DND-41 (cell line): Measurements from ENCODE around the gene AFAP1.

Experiments used
- ATAC-seq: fragments of 200-7000 bp; cut with Tn5 transposase; 3 replicates; pipeline ENCODE4 v1.9.1; 2021; ENCODE audit warnings: low read depth; ENCODE audit not compliant: insufficient read depth
- DNase-seq: peaks from one replicate; pipeline ENCODE4 v3.0.0-alpha.2; 2020
- H2AFZ ChIP-seq: 2 replicates; pipeline ENCODE4 v1.6.0; 2012; ENCODE audit warnings: low read depth, low read length
- H3K27ac ChIP-seq: 2 replicates; pipeline ENCODE4 v1.5.1; 2012; ENCODE audit warnings: low read length, inconsistent platforms
- H3K27me3 ChIP-seq: fragments of 200-600 bp; sonication (generic); 2 replicates; pipeline ENCODE4 v1.6.0; 2012; ENCODE audit warnings: low read length, mild to moderate bottlenecking, inconsistent platforms; ENCODE audit not compliant: insufficient read depth, poor library complexity
- H3K36me3 ChIP-seq: 2 replicates; pipeline ENCODE4 v1.5.1; 2012; ENCODE audit warnings: low read length, inconsistent platforms; ENCODE audit not compliant: insufficient read depth
- H3K4me1 ChIP-seq: 2 replicates; pipeline ENCODE4 v1.5.1; 2012; ENCODE audit warnings: mild to moderate bottlenecking, low read length; ENCODE audit not compliant: insufficient read depth
- H3K4me2 ChIP-seq: 2 replicates; pipeline ENCODE4 v1.6.0; 2012; ENCODE audit warnings: mild to moderate bottlenecking, moderate library complexity, low read length, inconsistent platforms; ENCODE audit not compliant: insufficient read depth
- H3K4me3 ChIP-seq, 2 experiments: fragments of 200-600 bp in 1 of 2; shearing (Covaris generic) in 1 of 2; 2 replicates each; pipeline ENCODE4 v1.5.1; 2012 to 2016; ENCODE audit warnings: inconsistent platforms in 2 of 2, low read length in 2 of 2, mild to moderate bottlenecking in 2 of 2, low read depth in 1 of 2, moderate library complexity in 1 of 2
- H3K79me2 ChIP-seq: 2 replicates; pipeline ENCODE4 v1.6.0; 2012; ENCODE audit warnings: low read length, inconsistent platforms; ENCODE audit not compliant: insufficient read depth
- H3K9ac ChIP-seq: 2 replicates; pipeline ENCODE4 v1.6.0; 2012; ENCODE audit warnings: low read depth, mild to moderate bottlenecking, inconsistent platforms, low read length, moderate library complexity
- H3K9me3 ChIP-seq: 2 replicates; pipeline ENCODE4 v1.5.1; 2012; ENCODE audit warnings: low read length, moderate library complexity, mild to moderate bottlenecking, inconsistent platforms; ENCODE audit not compliant: insufficient read depth, severe bottlenecking
- H4K20me1 ChIP-seq: 2 replicates; pipeline ENCODE4 v1.6.0; 2012; ENCODE audit warnings: low read length; ENCODE audit not compliant: insufficient read depth
- CTCF ChIP-seq: IDR thresholded peaks from 2 replicates; pipeline ENCODE4 v1.5.1; 2012; ENCODE audit warnings: borderline replicate concordance, low read length, moderate library complexity, mild to moderate bottlenecking; ENCODE audit not compliant: poor library complexity, severe bottlenecking; ENCODE audit errors: extremely low read depth
- EZH2 ChIP-seq: IDR thresholded peaks from 3 replicates; pipeline ENCODE4 v1.6.1; 2012; ENCODE audit warnings: borderline replicate concordance, low read depth, mild to moderate bottlenecking, moderate library complexity, low read length, inconsistent platforms; ENCODE audit not compliant: severe bottlenecking

The AFAP1 gene

GRCh38 chr4:7715271-7716009 is 224.2 kb downstream of the AFAP1 start:
- Histone ChIP-seq H3K9ac (no peak overlapping the region), H3K36me3 (no peaks in the 10 kb centered on the region), H3K79me2 (no peaks in the 10 kb centered on the region), H4K20me1 (no peaks in the 10 kb centered on the region), H3K4me1 (no peaks in the 10 kb centered on the region), H3K27ac (no peak overlapping the region), H3K4me2 (no peak overlapping the region), H3K27me3 (no peaks in the 10 kb centered on the region), H3K4me3 (no peak overlapping the region), H2AFZ (no peak overlapping the region), H3K9me3 (no peaks in the 10 kb centered on the region)
- no peak for ATAC-seq
- DNase-seq, result no peak
- TF ChIP-seq EZH2 (no peak), CTCF (no peak)

- Histone ChIP-seq H3K4me3 (no peak overlapping the region), H3K27me3 (peaks cover 3% of the 10 kb centered on the region), H3K4me1 (no peaks in the 10 kb centered on the region), H4K20me1 (no peaks in the 10 kb centered on the region; the same call in 1 of the 2 replicates), H2AFZ (no peak overlapping the region), H3K79me2 (no peaks in the 10 kb centered on the region), H3K9ac (no peak overlapping the region), H3K4me2 (no peak overlapping the region), H3K36me3 (no peaks in the 10 kb centered on the region), H3K9me3 (no peaks in the 10 kb centered on the region), H3K27ac (no peak overlapping the region)
- ATAC-seq (no peak), DNase-seq (no peak)
- TF ChIP-seq CTCF, result no peak
- TF ChIP-seq EZH2, result no peak
Measured at GRCh38 chr4:7714738-7715137, 224.9 kb downstream of the AFAP1 start.

GRCh38 chr4:7714176-7714575 is 225.5 kb downstream of the AFAP1 start:
- no peak for ATAC-seq
- peaks cover 6% of the 10 kb centered on the region for H3K27me3 ChIP-seq
- TF ChIP-seq EZH2 (no peak), CTCF (no peak)

More at GRCh38 chr4:7714176-7714575, 225.5 kb downstream of the AFAP1 start:
- no peaks in the 10 kb centered on the region for H3K4me1 ChIP-seq
- H3K9me3 ChIP-seq, result no peaks in the 10 kb centered on the region
- DNase-seq, result no peak
- H3K36me3 ChIP-seq, result no peaks in the 10 kb centered on the region
- H4K20me1 ChIP-seq, result no peaks in the 10 kb centered on the region; the same call in 1 of the 2 replicates
- no peak overlapping the region for H2AFZ ChIP-seq
- H3K79me2 ChIP-seq, result no peaks in the 10 kb centered on the region
- no peak overlapping the region for H3K4me2 ChIP-seq
- no peak overlapping the region for H3K27ac ChIP-seq
- H3K9ac ChIP-seq, result no peak overlapping the region
- H3K4me3 ChIP-seq, result no peak overlapping the region
